Muscle of leg (tissue), 11 donors: ENCODE data around the gene DUSP9. TPM values are rescaled to one million over a fixed set of nuclear protein-coding genes. Genes with fewer than 3 reads are reported as not detected.
"Not testable (repeated sequence)": the region's sequence is repeated elsewhere in the genome, so short reads cannot be mapped to it uniquely, and the experiment has no call there.

ENCODE experiments used
- DNase-seq: peaks from one replicate; pipeline ENCODE4 v3.0.0; 2013
- H3K27ac ChIP-seq: one replicate; pipeline ENCODE4 v1.5.1; 2013; ENCODE audit warnings: mild to moderate bottlenecking, low read length, control low read depth
- H3K27me3 ChIP-seq: one replicate; pipeline ENCODE4 v1.6.1; 2013; ENCODE audit warnings: low read length; ENCODE audit not compliant: control insufficient read depth, insufficient read depth
- H3K36me3 ChIP-seq: one replicate; pipeline ENCODE4 v1.6.1; 2013; ENCODE audit warnings: low read length; ENCODE audit not compliant: control insufficient read depth, insufficient read depth
- H3K4me1 ChIP-seq: one replicate; pipeline ENCODE4 v1.6.1; 2013; ENCODE audit warnings: low read length; ENCODE audit not compliant: control insufficient read depth, insufficient read depth
- H3K4me3 ChIP-seq: one replicate; pipeline ENCODE4 v1.5.1; 2013; ENCODE audit warnings: low read length, control low read depth
- H3K9me3 ChIP-seq: replicated peaks from 2 replicates; pipeline ENCODE4 v1.6.1; 2013; ENCODE audit warnings: low read depth, low read length; ENCODE audit not compliant: control insufficient read depth
- WGBS: methylation state at CpG from one replicate; pipeline ENCODE4 v1.1.5; 2013; ENCODE audit warnings: missing lambda C conversion rate; ENCODE audit not compliant: insufficient coverage; 5-methylcytosine and 5-hydroxymethylcytosine counted together
- polyA plus RNA-seq, 8 donors: library from polyadenylated mRNA; unstranded; fragments of 120-200 nt; gene quantifications; one replicate each; pipeline versions ENCODE4 v1.2.1 to v1.2.3, GENCODE V29; 2013; ENCODE audit warnings: inconsistent platforms in 1 of 8, low replicate concordance in 1 of 8; ENCODE audit not compliant: insufficient read length in 8 of 8, insufficient read depth in 1 of 8
- total RNA-seq: library from RNA; stranded (reverse); fragments of 120-200 nt; gene quantifications from one replicate; pipeline ENCODE4 v1.2.4, GENCODE V29; 2013

Gene DUSP9
- total and polyA plus RNA-seq, 9 donors, result 0.11 to 0.89 (median 0.36) TPM; not detected in 1

DNA sequence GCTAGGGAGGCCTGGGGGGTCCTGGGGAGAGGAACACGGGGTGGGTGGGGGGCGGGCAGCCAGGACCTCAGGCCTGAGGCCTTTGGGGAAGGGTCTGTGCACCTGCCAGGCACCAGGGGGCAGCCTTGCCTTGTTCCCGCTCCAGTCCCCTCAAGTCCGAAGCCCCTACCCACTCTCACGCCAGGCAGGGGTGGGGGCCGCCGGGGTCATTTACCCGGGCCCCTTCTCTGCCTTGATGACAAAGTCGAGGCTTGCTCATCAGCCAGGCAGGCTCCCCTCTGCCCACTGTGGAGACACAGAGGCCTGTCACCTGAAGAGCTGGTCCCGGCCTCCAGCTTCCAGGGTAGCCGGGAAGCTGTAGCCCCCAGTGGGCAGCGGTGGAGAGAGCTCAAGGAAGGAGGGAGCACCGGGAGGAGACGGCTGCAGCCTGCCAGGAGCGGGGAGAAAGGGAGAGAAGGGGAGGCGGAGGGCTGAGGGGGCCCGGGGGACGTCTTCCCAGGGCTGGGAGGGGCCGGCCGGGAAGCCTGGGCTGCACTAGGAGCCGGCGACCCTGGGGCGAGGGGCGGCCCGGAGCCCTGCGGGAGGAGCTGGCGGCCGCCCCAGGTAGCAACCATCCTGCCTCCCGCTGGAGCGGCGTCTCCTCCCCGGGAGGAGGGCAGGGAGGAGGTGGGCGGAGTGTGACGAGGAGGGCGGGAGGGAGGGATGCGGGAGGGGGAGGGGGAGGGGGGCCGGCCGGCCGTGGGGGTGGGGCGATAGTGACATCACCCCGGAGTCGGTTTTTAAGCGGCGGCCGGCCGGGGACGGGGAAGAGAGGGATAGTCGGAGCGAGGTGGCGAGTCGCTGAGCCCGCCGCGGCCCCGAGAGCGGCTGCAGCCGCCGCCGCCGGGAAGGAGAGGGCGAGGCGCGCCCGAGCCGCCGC lies 40.4 kb downstream of the DUSP9 start, which contains the start of gene SLC6A8:
Gene SLC6A8 (plus strand): TSS at position 806 of the 919 bp plus-strand sequence. CDS start 649 bp downstream, outside the sequence.
- Histone ChIP-seq H3K36me3 (no peaks in the 10 kb centered on the region), H3K4me1 (peaks cover 10% of the 10 kb centered on the region), H3K9me3 (peaks cover 3% of the 10 kb centered on the region), H3K27me3 (peaks cover 5% of the 10 kb centered on the region), H3K4me3 (peak within 1 kb of the TSS; percentile 10), H3K27ac (no peak within 1 kb of the TSS)
- 30% methylated on average over 41 of the region's 66 CpGs for WGBS
- DNase-seq, result peak; percentile 81

DNA sequence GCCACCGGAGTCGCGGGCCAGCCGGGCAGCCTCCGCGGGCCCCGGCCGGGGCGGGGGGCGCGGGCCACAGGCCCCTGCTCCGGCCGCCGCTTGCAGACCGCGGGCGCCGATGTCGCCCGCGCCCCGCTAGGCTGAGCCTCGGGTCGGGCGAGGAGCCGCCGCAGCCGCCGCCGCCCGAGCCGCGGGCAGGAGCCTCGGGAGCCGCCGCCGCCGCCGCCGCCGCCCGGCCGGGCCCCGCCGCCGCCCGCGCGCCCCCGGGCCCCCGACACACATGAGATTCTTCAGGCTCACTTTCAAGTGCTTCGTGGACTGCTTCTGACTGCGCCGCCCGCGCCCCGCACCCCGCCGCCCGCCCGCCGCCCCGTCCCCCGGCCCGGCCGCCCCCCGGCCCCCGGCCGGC lies 41.1 kb downstream of the DUSP9 start:
- Histone ChIP-seq H3K27me3 (peaks cover 5% of the 10 kb centered on the region), H3K4me3 (no peak overlapping the region), H3K4me1 (peaks cover 14% of the 10 kb centered on the region), H3K27ac (no peak overlapping the region), H3K36me3 (no peaks in the 10 kb centered on the region), H3K9me3 (peaks cover 3% of the 10 kb centered on the region)
- DNase-seq, result no peak
- 30% methylated on average over 53 of the region's 69 CpGs for WGBS

DNA sequence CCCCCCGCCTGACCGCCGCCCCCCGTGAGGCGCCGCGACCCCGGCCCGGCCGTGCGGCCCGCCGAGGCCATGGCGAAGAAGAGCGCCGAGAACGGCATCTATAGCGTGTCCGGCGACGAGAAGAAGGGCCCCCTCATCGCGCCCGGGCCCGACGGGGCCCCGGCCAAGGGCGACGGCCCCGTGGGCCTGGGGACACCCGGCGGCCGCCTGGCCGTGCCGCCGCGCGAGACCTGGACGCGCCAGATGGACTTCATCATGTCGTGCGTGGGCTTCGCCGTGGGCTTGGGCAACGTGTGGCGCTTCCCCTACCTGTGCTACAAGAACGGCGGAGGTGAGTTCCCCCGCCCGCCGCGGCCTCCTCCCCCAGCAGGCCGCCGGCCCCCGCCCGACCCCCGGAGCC lies 41.5 kb downstream of the DUSP9 start:
- no peak for DNase-seq
- Histone ChIP-seq H3K27ac (no peak overlapping the region), H3K4me1 (peaks cover 14% of the 10 kb centered on the region), H3K9me3 (peaks cover 2% of the 10 kb centered on the region), H3K36me3 (no peaks in the 10 kb centered on the region), H3K4me3 (peak overlapping the region; percentile 10), H3K27me3 (peaks cover 5% of the 10 kb centered on the region)
- WGBS, result 34% methylated on average over 51 of the region's 57 CpGs

GRCh38 chrX:153688911-153689590 lies 42.0 kb downstream of the DUSP9 start:
- peak overlapping the region; percentile 17 for H3K4me3 ChIP-seq
- peaks cover 14% of the 10 kb centered on the region for H3K4me1 ChIP-seq
- H3K9me3 ChIP-seq, result no peaks in the 10 kb centered on the region
- H3K27ac ChIP-seq, result no peak overlapping the region
- no peaks in the 10 kb centered on the region for H3K36me3 ChIP-seq
- peak; percentile 35 for DNase-seq
- 52% methylated on average over 32 of the region's 53 CpGs for WGBS
- H3K27me3 ChIP-seq, result peaks cover 5% of the 10 kb centered on the region

GRCh38 chrX:153689654-153690465 lies 42.9 kb downstream of the DUSP9 start:
- Histone ChIP-seq H3K4me1 (peaks cover 14% of the 10 kb centered on the region), H3K27me3 (peaks cover 5% of the 10 kb centered on the region), H3K4me3 (peak overlapping the region; percentile 17), H3K9me3 (no peaks in the 10 kb centered on the region), H3K27ac (no peak overlapping the region), H3K36me3 (peaks cover 2% of the 10 kb centered on the region)
- WGBS, result 85% methylated on average over 18 of the region's 19 CpGs
- DNase-seq, result no peak

DNA sequence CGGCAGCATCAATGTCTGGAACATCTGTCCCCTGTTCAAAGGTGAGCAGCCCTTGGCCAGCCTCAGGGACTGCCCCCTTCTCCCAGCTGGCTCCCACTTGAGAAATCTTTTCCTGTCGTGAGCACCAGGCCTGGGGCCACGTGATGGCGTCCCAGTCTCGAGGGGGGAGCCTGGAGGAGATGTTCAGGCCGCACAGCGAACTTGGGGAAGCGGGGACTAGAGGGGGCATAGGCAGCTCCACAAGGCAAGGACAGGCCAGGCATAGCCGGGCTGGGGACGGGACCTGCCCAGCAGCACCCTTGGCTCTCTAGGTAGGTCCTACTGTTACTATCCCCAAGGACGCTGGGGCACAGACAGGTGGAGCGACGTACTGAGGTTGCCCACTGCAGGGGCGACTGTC lies 43.5 kb downstream of the DUSP9 start:
- Histone ChIP-seq H3K4me3 (no peak overlapping the region), H3K36me3 (peaks cover 4% of the 10 kb centered on the region), H3K4me1 (peaks cover 14% of the 10 kb centered on the region), H3K9me3 (no peaks in the 10 kb centered on the region), H3K27ac (no peak overlapping the region), H3K27me3 (peaks cover 5% of the 10 kb centered on the region)
- WGBS, result 78% methylated on average over 8 of the region's 14 CpGs
- DNase-seq, result no peak

DNA sequence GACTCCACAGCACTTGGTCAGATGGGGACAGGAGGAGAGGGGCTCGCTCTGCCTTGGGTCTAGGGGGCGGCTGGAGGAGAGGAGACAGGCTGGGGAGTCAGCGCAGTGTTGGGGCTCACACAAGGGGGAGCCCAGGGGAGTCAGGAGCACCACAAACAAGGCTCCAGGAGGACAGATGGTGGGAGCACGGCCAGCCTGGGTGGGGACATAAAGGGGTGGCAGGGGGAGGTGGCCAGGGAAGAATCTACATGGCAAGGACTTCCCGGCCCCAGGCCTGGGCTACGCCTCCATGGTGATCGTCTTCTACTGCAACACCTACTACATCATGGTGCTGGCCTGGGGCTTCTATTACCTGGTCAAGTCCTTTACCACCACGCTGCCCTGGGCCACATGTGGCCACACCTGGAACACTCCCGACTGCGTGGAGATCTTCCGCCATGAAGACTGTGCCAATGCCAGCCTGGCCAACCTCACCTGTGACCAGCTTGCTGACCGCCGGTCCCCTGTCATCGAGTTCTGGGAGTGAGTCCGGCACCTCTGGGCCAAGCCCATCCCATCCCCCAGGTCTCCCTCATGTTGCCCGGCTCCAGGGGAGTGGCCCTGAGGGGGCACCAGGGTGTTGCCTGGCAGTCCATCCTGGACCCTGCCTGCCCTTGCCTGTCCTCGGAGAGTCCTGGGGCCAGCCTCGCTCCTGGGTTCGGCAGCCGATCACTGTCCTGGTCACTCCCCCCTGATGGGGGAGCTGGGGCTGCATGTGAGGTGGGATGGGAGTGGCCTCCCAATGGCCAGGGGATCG lies 44.2 kb downstream of the DUSP9 start:
- WGBS, result 95% methylated on average over 12 of the region's 21 CpGs
- peaks cover 14% of the 10 kb centered on the region for H3K4me1 ChIP-seq
- H3K27me3 ChIP-seq, H3K36me3 ChIP-seq, H3K27ac ChIP-seq, H3K9me3 ChIP-seq, DNase-seq, H3K4me3 ChIP-seq: not testable (repeated sequence)

DNA sequence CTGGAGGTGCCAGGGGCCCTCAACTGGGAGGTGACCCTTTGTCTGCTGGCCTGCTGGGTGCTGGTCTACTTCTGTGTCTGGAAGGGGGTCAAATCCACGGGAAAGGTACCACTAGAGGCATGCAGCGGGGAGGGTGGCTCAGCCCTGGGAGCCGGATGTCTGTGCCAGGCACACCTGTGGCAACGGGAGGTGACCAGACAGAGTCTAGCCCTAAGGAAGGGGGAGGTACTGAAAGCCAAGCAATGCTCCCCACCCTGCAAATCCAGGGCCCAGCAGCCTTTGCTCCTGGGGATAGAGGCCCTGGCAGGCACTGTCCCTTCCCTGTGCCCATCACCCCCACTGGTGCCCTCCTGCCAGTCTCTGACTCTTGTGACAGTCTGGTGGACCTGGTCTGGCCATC lies 45.0 kb downstream of the DUSP9 start:
- Histone ChIP-seq H3K27ac (no peak overlapping the region), H3K27me3 (no peaks in the 10 kb centered on the region), H3K9me3 (no peaks in the 10 kb centered on the region), H3K36me3 (peaks cover 11% of the 10 kb centered on the region), H3K4me1 (peaks cover 14% of the 10 kb centered on the region), H3K4me3 (no peak overlapping the region)
- WGBS, result no CpG with 5 or more reads among the region's 4 CpGs
- no peak for DNase-seq

DNA sequence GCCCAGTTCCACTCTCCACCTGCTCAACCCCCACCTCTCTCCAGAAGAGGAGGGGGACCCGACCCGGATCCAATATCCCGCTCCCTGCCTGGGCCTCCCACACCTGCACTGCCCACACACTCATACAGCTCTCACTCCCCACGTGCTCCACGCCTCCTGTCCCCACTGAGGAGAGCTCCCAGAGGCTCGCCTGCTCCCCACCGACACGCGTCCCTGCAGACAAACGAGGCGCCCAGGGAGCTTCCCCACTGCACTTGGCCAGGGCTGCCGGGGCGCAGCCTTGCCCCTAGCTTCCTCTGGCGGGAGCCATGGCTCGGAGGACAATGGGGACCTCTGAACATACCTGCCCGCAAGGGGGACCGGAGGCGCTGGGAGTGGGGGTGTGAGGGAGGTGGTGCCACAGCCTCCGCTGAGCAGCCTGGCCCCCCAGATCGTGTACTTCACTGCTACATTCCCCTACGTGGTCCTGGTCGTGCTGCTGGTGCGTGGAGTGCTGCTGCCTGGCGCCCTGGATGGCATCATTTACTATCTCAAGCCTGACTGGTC lies 45.7 kb downstream of the DUSP9 start:
- 67% methylated on average over 18 of the region's 24 CpGs for WGBS
- H3K36me3 ChIP-seq, result peaks cover 14% of the 10 kb centered on the region
- peaks cover 11% of the 10 kb centered on the region for H3K4me1 ChIP-seq
- H3K4me3 ChIP-seq, result no peak overlapping the region
- no peaks in the 10 kb centered on the region for H3K27me3 ChIP-seq
- no peak overlapping the region for H3K27ac ChIP-seq
- no peaks in the 10 kb centered on the region for H3K9me3 ChIP-seq
- DNase-seq, result peak; percentile 23
